HEK293 (cell line): ENCODE measurements around the gene NT5DC4.
"Not testable (repeated sequence)": the region's sequence is repeated elsewhere in the genome, so short reads cannot be mapped to it uniquely, and the experiment has no call there.

Experiments used
- CTCF ChIP-seq: fragments of 450-650 bp; formaldehyde crosslinking; IDR thresholded peaks from 2 replicates; pipeline ENCODE4 v1.5.1; 2016; ENCODE audit warnings: missing biosample characterization, missing genetic modification characterization
- KLF16 ChIP-seq: fragments of 450-650 bp; formaldehyde crosslinking; IDR thresholded peaks from 2 replicates; pipeline ENCODE4 v1.5.1; 2017; ENCODE audit warnings: missing biosample characterization, missing genetic modification characterization
- PRDM1 ChIP-seq: fragments of 450-650 bp; formaldehyde crosslinking; IDR thresholded peaks from 2 replicates; pipeline ENCODE4; 2016; ENCODE audit warnings: missing biosample characterization, missing genetic modification characterization
- ZBTB26 ChIP-seq: fragments of 450-650 bp; formaldehyde crosslinking; optimal IDR thresholded peaks from 2 replicates; pipeline ENCODE3; 2016; ENCODE audit warnings: missing biosample characterization, mild to moderate bottlenecking, missing genetic modification characterization
- ZBTB7A ChIP-seq: fragments of 450-650 bp; formaldehyde crosslinking; IDR thresholded peaks from 2 replicates; pipeline ENCODE4 v1.5.1; 2016; ENCODE audit warnings: low read depth, missing biosample characterization, missing genetic modification characterization
- ZFP3 ChIP-seq: fragments of 450-650 bp; formaldehyde crosslinking; IDR thresholded peaks from 2 replicates; pipeline ENCODE4 v1.5.1; 2016; ENCODE audit warnings: low read depth, missing biosample characterization, missing genetic modification characterization
- ZFP37 ChIP-seq: fragments of 450-650 bp; formaldehyde crosslinking; IDR thresholded peaks from 2 replicates; pipeline ENCODE4 v1.5.1; 2016; ENCODE audit warnings: missing biosample characterization, missing genetic modification characterization
- ZNF157 ChIP-seq: fragments of 450-650 bp; formaldehyde crosslinking; IDR thresholded peaks from 2 replicates; pipeline ENCODE4 v1.5.1; 2016; ENCODE audit warnings: missing biosample characterization, missing genetic modification characterization
- ZNF214 ChIP-seq: fragments of 450-650 bp; formaldehyde crosslinking; IDR thresholded peaks from 2 replicates; pipeline ENCODE4 v1.5.1; 2017; ENCODE audit warnings: missing biosample characterization, mild to moderate bottlenecking, missing genetic modification characterization, borderline replicate concordance
- ZNF274 ChIP-seq, 2 experiments: fragments of 200-500 bp in 1 of 2; fragments of 450-650 bp in 1 of 2; sonication (Bioruptor generic) in 1 of 2; formaldehyde crosslinking in 1 of 2; IDR thresholded peaks; 2 replicates each; pipeline versions ENCODE4 v1.5.1 to v1.6.1; 2014 to 2016; ENCODE audit warnings: borderline replicate concordance in 1 of 2, inconsistent platforms in 1 of 2, low read length in 1 of 2, missing biosample characterization in 1 of 2, missing genetic modification characterization in 1 of 2
- ZNF48 ChIP-seq: fragments of 450-650 bp; formaldehyde crosslinking; IDR thresholded peaks from 2 replicates; pipeline ENCODE4 v1.5.1; 2016; ENCODE audit warnings: missing biosample characterization, missing genetic modification characterization
- ZNF518A ChIP-seq: fragments of 450-650 bp; formaldehyde crosslinking; conservative IDR thresholded peaks from 2 replicates; pipeline ENCODE4 v1.5.1; 2016; ENCODE audit warnings: low read depth, missing biosample characterization, missing genetic modification characterization
- ZNF548 ChIP-seq: fragments of 450-650 bp; formaldehyde crosslinking; IDR thresholded peaks from 2 replicates; pipeline ENCODE4 v1.5.1; 2016; ENCODE audit warnings: missing biosample characterization, missing genetic modification characterization
- ZXDB ChIP-seq: fragments of 450-650 bp; formaldehyde crosslinking; IDR thresholded peaks from 2 replicates; pipeline ENCODE4 v1.5.1; 2016; ENCODE audit warnings: missing biosample characterization, missing genetic modification characterization

GRCh38 chr2:112706947-112707346, 13.9 kb upstream of the NT5DC4 start:
- not testable (repeated sequence) for TF ChIP-seq ZNF157 (tag by site-specific recombination); CTCF (tag by site-specific recombination); ZFP3 (tag by site-specific recombination); KLF16 (tag by site-specific recombination); ZNF518A (tag by site-specific recombination); ZNF548; PRDM1 (tag by site-specific recombination); ZFP37; ZXDB (tag by site-specific recombination); ZNF274 (IDR thresholded peaks at IDR 0.05; ENCODE audit: low read length); ZNF274 (tag by site-specific recombination; IDR thresholded peaks at IDR 0.05; ENCODE audit: borderline replicate concordance); ZNF214 (tag by site-specific recombination); ZBTB26 (tag by site-specific recombination); ZNF48 (tag by site-specific recombination); ZBTB7A (tag by site-specific recombination)
